HG02981 (cell line): ENCODE measurements around the gene AIG1.
"Not testable (repeated sequence)": the region's sequence is repeated elsewhere in the genome, so short reads cannot be mapped to it uniquely, and the experiment has no call there.

ENCODE experiments used
- ATAC-seq: cut with Tn5 transposase; IDR thresholded peaks from one replicate; pipeline ENCODE4 v1.9.1; 2021; ENCODE audit warnings: mild to moderate bottlenecking, moderate library complexity; ENCODE audit not compliant: unreplicated experiment

Gene AIG1

DNA sequence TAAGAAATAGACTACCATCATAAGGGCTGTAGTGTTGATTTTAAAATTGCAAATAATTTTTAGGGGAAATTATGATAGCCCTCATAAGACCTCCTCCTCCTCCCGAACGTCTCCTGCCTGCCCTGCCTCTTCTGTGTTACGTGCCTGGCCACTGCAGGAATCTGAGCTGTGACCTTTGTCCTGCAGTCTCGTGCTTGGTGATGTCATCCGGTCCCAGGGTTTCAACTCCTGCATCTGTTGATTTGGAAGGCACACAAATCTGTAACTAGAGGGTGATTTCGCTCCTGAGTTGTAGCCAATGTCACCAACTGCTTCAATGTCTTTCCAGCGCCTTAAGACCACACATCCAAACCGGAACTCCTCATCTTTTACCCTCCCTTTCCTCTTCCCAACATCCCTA, 163.2 kb downstream of the AIG1 start:
- ATAC-seq: no peak

DNA sequence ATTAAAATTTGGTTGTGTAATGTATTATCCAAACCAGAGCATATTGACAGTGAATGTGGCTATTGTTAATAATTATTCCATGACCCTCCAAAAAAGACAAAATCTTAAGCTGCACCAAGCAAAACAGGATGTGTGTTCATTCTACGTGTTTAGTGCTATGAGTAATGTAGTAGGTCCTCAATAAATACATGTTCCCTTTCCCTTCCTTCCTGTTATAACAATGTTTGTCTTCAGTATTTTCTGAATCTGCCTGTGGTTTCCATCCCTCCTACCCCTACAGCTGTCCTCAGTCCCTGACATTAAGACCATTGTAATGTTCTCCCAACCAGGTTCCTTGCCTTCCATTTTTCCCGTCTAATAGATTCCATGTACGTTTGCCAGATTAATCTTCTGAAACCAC, 163.8 kb downstream of the AIG1 start:
- no peak for ATAC-seq

DNA sequence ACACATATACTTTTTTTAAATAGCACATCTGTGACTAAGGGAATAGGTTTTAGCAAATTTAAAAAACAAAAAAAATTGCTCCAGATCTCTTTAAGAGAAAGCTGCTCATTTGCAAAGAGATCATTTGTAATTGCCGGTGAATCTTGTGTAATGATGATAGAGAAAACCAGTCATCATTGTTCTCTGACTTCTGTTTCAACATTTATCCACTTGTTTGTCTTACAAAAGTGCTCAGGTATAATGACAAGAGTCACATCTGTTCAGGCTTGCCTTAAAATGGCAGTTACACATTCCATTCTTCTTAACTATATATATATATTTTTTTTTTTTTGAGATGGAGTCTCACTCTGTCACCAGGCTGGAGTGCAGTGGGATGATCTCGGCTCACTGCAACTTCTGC, 165.2 kb downstream of the AIG1 start:
- ATAC-seq: no peak

DNA sequence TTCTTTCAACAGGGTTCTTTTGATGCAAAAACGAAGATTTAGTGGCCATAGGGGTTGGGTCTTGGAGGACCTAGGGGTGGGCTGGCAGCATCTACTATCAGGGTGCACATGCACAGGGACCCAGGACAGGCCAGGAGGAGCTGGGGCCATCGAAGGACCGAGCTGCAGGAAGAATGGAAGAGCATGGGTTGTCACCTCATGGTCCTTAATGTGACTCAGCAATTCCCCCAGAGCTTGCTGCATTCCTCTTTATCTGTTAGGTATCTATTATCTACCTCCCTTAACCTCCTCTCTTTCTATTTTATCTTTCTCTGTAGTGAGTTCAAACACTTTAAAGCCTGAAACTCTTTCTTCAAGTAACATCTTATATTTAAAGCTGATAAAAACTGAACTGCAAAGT, 167.0 kb downstream of the AIG1 start:
- ATAC-seq: no peak

DNA sequence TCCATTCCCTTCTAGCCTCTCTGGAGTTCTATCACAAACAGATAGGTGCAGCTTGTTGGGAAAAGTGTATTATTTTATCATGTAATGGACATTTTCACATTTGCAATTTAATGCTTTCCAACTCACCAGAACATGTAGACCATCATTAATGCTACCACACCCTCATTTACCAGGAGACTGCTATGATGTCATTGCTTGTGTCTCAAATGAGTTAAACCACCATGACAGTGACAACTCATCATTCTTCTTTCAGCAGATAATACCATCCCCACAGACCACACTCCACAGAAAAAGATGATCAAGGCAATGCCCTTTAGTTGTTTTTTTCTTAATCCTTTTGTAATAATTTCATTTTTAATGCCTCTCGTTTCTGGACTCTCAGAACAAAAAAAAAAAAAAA, 168.7 kb downstream of the AIG1 start:
- ATAC-seq: no peak

DNA sequence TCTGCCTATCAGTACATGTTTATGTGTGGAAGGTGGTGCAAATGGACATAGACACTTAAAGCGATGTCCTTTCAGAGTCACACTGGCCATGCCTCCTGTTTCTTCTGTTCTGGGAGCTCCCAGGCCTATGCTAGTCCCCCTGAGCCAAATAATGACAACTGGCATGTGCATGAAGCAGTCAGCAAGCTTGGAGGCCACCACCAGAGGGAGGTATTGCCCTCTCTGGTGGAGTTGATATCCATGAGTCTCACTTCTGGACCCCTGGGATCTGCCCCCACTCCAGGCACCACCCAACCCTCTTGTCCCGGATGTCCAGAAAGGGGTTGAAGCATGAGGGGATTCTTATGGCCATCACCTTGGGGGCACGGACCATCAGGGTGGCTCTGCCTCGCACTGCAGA, 172.2 kb downstream of the AIG1 start:
- ATAC-seq: no peak

DNA sequence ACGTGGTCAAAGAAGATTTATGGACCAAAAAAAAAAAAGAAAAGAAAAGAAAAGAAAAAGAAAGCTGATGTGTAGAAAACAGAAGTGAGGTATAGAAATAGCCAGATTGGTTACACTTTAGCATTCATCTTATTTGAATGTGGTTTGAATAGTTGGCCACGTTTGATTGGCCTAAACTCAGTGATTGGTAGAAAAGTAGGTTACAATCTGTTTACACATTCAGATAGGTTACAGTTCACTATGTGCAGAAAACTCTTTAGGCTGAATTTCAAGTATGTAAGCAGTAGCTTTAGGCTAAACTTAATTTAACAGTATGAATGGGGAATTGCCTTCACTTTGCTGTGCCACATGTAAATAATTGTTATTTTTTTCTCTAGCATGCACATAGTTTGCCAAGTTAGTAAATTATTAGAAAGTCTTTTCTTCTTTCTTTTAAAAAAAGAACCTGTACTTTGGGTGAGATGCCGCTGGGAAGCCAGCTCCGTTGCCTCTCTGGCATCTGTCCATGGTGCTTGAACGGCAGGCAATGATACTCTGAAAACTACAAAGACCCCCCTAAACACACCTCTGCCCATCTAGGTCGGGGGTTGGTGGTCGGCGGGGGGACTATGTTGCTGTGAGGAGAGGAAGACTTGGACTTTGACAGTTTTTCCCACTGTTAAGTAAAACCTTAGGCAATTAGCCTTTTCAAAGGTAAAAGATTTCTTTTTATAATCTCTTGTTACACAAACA, 173.0 kb downstream of the AIG1 start:
- ATAC-seq: no peak

DNA sequence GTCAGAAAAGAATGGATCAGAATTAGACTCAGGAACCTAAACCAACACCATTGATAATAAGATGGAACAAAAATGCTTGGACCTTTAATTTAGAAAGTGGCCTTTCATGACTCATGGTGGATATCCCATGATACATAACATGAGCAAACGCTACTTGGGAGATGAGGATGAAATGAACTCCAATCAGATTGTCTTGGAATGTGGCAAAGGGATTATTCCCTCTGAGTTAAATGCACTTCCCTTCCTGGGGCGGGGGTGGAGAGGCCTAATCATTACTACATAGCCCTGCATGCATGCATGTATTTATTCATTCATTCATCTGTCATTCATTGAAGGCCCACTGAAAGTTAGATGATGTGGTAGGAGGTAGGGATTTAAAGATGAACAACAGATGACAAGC, 174.0 kb downstream of the AIG1 start:
- ATAC-seq: no peak

DNA sequence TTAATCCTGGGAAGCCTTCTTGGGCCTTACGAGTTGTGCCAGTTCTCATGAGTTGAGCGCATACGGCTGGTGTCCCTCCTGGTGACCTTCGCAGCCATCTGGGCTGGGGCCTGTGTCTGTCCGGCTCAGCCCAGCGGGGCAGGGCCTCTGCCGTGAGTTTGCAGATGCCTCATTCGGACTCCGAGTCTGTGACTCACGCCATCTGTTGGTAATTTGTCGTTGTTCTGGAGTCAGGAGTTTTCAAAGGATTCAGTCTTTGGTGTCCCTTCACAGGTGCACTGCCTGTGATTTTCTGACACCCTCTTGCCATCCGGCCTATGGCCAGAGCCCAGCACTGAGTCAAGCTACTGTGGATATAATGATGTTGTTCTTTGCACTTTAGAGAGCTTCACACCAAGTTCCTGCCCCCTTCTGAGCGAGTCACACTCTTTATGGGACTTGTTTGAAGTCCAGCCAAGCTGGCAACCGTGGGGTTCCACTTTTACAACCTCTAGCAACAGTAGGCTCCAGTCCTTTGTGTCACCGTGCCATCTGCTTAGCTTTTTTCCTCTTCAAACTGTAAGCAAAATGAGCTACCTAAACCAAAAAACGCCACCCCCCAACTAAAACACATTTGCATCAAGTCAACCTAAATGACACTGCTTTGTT, 175.6 kb downstream of the AIG1 start:
- ATAC-seq: no peak

DNA sequence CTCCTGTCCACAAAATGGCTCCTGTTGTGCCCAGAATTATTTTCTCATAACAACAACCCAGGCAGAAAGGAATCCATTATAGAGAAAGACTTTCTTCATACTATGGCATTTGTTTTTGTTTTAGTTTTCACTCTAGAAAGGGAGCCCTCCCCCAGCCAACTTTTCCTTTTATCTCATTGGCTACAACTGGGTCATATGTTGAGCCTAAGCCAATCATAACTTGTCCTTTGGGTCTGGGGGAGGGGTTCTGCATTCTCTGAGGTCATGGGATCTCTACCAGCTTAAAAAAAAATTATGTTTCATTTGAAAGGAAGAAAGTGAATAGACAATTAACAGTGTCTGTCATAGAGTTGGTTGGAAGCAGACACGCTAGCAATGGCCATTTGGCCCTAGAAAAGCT, 177.6 kb downstream of the AIG1 start:
- no peak for ATAC-seq

DNA sequence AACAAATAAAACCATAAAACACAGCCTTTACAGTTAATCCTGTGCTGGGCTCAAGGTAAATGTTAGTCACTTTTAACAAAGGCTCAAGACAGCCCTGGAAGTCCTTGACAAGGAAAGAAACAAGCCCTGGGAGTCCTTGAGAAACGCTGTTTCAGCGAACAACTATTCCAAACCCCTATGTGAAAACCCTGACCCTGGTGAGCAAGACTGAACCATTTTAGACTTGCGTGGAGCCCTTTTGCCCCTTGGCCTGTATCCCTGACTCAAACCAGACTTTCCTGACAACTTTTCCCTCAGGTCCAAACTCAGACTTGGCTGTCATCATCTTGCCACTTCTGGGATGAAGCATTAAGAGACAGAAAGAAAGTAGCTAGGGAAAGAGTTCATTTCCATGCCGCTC, 180.4 kb downstream of the AIG1 start:
- no peak for ATAC-seq

DNA sequence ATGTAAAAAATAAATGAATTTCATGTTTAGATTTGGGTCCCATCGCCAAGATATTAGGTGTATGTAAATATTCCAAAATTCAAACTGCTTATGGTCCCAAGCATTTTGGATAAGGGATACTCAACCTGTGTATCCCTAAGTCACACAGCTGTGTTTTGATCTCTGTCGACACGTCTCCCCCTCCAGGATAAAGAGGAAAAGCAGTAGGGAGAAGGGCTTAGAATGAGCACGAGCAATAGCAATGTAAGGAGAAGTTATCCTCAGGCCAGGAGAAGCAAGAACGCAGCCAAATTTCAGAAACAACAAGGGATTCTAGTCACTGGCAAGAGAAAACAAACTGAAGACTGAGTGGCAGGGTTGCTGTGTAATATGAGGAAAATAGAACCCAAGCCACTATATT, 181.2 kb downstream of the AIG1 start:
- no peak for ATAC-seq

DNA sequence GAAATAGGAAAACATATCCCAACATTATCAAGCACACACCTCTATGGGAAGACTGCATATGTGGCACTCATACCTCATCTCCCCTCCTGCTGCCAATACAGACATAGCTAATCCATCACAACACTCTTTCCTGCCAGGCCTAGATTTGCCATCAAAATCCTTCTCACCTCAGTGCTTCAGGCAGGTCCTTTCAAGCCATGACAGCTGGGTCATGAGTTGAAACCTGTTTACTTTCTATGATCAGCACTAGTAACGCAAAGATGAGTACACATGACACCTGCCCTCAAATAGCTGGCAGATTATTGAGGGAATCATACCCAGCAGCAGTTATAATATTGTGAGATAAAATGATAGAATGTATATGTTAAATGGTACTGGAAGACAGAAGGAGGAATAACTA, 183.1 kb downstream of the AIG1 start:
- ATAC-seq: no peak

DNA sequence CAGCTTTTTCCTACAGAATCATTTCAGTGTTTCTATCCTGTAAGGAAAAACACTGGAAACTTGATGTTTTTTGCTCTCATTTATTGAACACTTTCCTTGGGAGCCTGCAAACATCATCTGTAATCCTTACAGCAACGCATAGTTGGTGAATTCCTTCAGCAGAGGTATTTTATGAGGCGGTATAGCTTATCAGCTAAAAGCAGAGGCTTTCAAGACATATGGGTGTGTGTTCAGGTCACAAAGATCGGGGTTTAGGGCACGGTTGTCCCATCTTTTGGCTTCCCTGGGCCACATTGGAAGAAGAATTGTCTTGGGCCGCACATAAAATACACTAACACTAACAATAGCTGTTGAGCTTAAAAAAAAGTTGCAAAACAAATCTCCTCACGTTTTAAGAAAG, 185.0 kb downstream of the AIG1 start:
- ATAC-seq: no peak

DNA sequence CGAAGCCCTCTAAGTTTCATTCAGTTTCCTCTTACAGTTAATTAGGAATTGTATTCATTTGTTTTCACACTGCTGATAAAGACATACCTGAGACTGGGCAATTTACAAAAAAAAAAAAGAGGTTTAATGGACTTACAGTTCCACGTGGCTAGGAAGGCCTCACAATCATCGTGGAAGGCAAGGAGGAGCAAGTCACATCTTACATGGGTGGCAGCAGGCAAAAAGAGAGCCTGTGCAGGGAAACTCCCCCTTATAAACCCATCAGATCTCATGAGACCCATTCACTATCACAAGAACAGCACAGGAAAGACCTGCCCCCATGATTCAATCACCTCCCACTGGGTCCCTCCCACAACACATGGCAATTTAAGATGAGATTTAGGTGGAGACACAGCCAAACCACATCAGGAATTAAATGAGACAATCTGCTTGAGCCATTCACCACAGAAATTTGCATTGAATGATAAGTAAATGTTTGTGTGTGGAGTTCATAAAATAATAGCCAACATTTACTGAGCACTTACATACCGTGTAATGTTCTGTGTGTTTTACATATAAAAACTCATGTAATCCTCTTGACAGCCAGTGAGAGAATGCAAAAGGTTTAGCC, 185.6 kb downstream of the AIG1 start:
- not testable (repeated sequence) for ATAC-seq

DNA sequence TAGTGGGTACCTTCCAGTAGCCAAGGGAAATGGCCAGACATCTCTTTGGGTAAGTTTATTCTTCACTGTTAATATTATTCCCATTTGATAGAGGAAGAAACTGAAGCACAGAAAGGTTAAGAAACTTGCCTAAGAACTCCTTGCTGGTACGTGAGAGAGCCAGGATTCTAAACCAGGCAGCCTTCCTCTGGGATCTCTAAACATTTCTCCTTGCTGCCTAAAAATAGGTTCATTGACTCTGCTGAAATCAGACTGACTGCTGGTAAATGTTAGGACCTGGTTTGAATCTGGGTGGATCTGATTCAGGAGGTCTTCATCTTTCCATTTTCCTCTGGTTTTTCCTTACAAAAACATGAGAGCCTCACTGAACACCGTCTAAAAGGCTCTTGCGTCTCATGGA, 186.9 kb downstream of the AIG1 start:
- no peak for ATAC-seq

DNA sequence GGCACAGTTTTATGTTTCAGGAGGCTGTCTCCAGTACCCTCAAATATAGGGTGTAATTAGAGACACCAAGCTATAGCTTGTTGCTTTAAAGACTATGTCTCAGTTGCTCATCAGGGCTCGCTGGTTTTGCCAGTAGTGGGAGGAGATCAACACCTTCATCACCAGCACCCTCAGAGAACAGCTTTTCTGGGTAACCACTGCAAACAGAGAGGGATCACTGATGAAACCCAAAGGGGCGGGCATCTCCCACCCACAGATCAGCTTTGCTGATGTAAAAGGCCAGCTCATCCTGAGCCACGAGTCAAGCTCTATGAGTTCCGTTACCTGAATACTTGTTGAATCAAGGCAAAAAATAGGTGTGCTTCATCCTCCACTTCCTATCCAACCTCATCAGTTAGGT, 187.7 kb downstream of the AIG1 start:
- ATAC-seq: no peak

DNA sequence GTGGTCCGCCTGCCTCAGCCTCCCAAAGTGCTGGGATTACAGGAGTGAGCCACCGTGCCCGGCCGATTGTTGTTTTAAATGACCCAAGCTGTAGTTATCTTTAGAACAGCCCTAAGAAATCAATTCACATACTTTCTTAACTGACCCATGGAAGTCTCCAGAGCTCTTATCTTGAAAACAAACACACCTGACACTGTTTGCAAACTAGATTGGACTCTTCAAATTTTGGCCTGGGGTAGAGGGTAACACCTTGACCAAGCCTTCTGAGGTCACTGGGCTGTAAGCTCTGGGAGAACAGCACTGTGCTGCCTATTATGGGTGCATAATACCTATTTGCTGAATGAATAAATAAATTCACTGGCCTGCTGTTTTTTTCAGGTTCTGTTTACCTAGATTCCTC, 190.6 kb downstream of the AIG1 start:
- no peak for ATAC-seq

DNA sequence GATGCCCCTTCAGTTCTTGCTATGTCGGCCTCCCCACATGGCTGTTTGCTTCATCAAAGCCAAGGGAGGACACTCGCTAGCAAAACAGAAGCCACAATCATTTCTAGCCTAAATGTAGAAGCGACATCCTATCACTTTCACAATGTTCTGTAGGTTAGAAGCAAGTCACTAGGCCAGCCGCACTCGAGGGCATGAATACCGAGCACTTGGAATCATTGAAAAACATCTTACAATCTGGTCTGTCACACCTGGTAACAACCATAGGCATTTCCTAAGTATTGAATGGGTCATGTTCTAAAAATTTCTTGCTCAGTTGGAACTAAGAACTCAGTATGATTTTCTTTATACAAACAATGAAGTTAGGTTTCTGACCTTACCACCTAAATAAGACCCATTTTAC, 192.3 kb downstream of the AIG1 start:
- ATAC-seq: no peak

DNA sequence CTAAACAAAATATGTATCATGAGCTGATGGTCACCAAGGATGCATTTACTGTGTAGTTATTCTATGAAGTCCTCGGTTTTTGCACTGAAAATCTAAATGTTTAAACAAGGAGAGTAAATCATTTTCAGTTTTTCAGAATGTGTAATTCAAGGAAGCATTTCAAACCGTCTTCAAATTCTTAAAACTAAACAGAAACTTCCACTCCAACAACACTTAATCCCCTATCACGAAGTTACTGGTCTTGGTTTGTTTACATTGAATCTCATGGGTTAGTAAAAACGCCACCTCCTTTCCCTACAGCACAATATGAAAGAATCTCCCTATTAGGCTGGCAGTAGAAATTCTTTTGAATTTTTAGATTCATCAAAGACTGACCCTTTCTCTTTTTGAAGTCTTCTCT, 192.9 kb downstream of the AIG1 start:
- no peak for ATAC-seq

DNA sequence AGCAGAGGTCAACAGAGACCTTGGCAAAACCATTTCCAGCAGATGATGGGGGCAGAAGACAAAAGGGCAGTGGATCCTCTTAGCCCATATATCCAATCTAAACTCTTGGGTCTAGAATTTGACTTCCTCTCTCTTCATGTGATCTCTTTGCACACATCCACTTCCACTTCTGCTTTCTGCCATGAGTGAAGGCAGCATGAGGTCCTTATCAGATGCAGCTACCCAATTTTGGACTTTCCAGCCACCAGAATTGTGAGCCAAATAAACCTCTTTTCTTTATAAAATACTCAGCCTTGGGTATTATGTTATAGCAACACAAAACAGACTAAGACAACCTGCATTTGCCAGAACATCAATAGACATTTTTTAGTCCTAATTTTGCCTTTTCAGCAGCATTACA, 198.3 kb downstream of the AIG1 start:
- ATAC-seq: no peak

DNA sequence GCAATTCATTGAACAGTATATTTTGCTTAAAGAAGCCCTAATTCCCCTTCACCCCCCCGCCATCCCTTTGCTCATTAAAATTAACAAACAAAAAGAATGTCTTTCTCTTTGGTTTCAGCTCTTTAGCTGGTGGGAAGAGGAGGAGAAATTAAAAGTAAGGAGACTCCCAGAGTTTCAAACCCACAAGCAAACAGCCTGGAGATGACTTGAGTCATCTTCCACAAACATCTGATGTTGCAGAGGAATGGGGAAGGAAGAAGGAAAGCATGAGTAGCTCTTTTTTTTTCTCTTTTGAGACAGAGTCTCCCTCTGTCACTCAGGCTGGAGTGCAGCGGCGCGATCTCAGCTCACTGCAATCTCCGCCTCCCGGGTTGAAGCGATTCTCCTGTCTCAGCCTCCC, 200.2 kb downstream of the AIG1 start:
- ATAC-seq: no peak
